HepG2 (cell line): ENCODE data around the gene NTMT1. TPM values are rescaled to one million over a fixed set of nuclear protein-coding genes. Genes with fewer than 3 reads are reported as not detected.

Experiments used
- AHR ChIP-seq: IDR thresholded peaks from 2 replicates; pipeline ENCODE4 v1.6.1; 2018; ENCODE audit warnings: missing genetic modification reagents, missing compliant biosample characterization
- MAFG ChIP-seq: sonication (generic); formaldehyde crosslinking; IDR thresholded peaks from 2 replicates; pipeline ENCODE4 v1.5.1; 2020; ENCODE audit warnings: mild to moderate bottlenecking, missing genetic modification reagents
- REXO4 ChIP-seq: sonication (generic); formaldehyde crosslinking; IDR thresholded peaks from 2 replicates; pipeline ENCODE4 v1.8.0; 2022; ENCODE audit warnings: missing genetic modification reagents, mild to moderate bottlenecking, borderline replicate concordance
- SALL1 ChIP-seq: sonication (generic); formaldehyde crosslinking; IDR thresholded peaks from 2 replicates; pipeline ENCODE4 v1.8.0; 2022; ENCODE audit warnings: mild to moderate bottlenecking, missing genetic modification reagents
- ZNF124 ChIP-seq: sonication (generic); formaldehyde crosslinking; IDR thresholded peaks from 2 replicates; pipeline ENCODE4 v1.4.0; 2020; ENCODE audit warnings: missing genetic modification reagents
- ZNF33A ChIP-seq: sonication (generic); formaldehyde crosslinking; IDR thresholded peaks from 2 replicates; pipeline ENCODE4 v1.5.1; 2020; ENCODE audit warnings: missing genetic modification reagents, mild to moderate bottlenecking, moderate library complexity, borderline replicate concordance
- ZNF556 ChIP-seq: sonication (generic); formaldehyde crosslinking; IDR thresholded peaks from 2 replicates; pipeline ENCODE4 v1.4.0; 2020; ENCODE audit warnings: mild to moderate bottlenecking, missing genetic modification reagents, borderline replicate concordance
- ZSCAN12 ChIP-seq: sonication (generic); formaldehyde crosslinking; IDR thresholded peaks from 2 replicates; pipeline ENCODE4 v1.9.0; 2021; ENCODE audit warnings: mild to moderate bottlenecking, missing genetic modification reagents
- polyA plus RNA-seq, 8 experiments: library from polyadenylated mRNA; depleted of rRNA in 3 of 8; stranded (reverse) in 7 of 8; unstranded in 1 of 8; fragments of >200 nt; fragmentation: Illumina TruSeq in 4 of 8; extraction: Trizol in 4 of 8; gene quantifications; 2 replicates each; pipeline versions ENCODE4 v1.2.1 to v1.2.3, GENCODE V29; 2011 to 2016; ENCODE audit warnings: low read depth in 4 of 8, missing spikeins in 1 of 8, mixed read lengths in 1 of 8; ENCODE audit not compliant: insufficient read depth in 1 of 8
- total RNA-seq, 5 experiments: library from RNA; depleted of rRNA; stranded (reverse); fragments of >200 nt; fragmentation: Illumina TruSeq; extraction: Trizol; gene quantifications; 2 replicates each; pipeline ENCODE4 v1.2.3, GENCODE V29; 2016; ENCODE audit warnings: low read depth in 1 of 5
- TF ChIP-seq, protein P1 (sequence below), 2 experiments: fragments of 450-650 bp in 1 of 2; sonication (generic) in 1 of 2; formaldehyde crosslinking in 1 of 2; IDR thresholded peaks; 2 replicates each; pipeline versions ENCODE4 v1.6.1 to v1.8.0; 2016 to 2022; ENCODE audit warnings: antibody characterized with exemption in 1 of 2, mild to moderate bottlenecking in 1 of 2, missing genetic modification reagents in 1 of 2
- TF ChIP-seq, protein P2 (sequence below): sonication (generic); formaldehyde crosslinking; IDR thresholded peaks from 2 replicates; pipeline ENCODE4 v1.9.0; 2021; ENCODE audit warnings: missing genetic modification reagents, borderline replicate concordance
- TF ChIP-seq, protein P3 (sequence below): sonication (generic); formaldehyde crosslinking; IDR thresholded peaks from 2 replicates; pipeline ENCODE4 v1.4.0; 2020; ENCODE audit warnings: missing genetic modification reagents

NTMT1 gene
- total and polyA plus RNA-seq, 2 of the 13 experiments (the other 11 are each of a cell fraction or from before 2014, with no cell fraction given) = 49.1 to 53.8 TPM

DNA sequence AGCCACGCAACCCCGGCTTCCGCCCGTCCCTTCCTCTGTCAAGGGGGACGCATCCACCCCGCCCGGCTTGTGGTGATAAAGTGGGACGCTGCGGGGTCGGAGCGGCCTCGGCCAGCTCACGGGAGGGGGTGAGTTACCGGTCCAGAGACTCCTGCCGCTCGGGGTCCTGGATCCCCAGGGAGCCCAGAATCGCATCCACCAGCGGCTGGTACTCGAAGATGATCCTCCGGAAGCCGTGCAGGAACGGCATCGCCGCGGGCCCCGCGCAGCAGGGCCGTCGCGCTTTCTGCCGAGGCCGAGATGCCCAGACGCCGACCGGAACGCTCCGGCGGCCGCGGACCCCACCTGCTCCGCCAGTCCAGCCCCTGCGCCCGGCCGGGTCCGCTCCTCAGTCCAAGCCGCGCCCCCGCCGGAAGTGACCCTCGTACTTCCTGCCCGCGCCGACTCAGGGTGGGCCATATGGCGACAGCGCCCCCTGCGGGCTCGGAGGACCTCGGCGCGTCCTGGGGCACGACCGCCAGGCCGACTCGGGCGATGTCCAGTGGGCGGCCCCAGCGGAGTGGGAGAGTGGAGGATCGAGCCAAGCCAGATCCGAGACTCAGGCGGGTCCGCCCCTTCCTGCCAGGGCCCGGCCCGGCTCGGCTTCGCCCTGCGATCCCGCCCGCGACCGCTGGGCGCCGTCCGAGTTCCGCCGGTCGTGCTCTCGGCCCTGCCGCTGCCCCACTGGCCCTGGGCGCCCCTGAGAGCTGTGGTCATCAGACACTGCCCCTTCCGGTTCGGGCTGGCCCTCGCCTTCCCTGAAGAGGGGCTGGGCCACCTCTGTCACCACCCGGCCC lies 16.0 kb downstream of the NTMT1 start, which contains the start of gene ASB6 (continued):
- TF ChIP-seq AHR (CRISPR knock-in tag) (peak; percentile 41; the same call in 1 of the 2 replicates), ZNF124 (CRISPR knock-in tag) (no peak; the same call in 1 of the 2 replicates), ZNF33A (CRISPR knock-in tag) (no peak), MAFG (CRISPR knock-in tag) (no peak), ZSCAN12 (CRISPR knock-in tag) (0 out of 2 replicates have a peak, but pooled peaks have one; percentile 50), REXO4 (CRISPR knock-in tag) (no peak), ZNF556 (CRISPR knock-in tag) (peak; percentile 97; the same call in 1 of the 2 replicates), SALL1 (CRISPR knock-in tag) (peak; percentile 87; the same call in 1 of the 2 replicates)
- TF ChIP-seq, protein P1, sequence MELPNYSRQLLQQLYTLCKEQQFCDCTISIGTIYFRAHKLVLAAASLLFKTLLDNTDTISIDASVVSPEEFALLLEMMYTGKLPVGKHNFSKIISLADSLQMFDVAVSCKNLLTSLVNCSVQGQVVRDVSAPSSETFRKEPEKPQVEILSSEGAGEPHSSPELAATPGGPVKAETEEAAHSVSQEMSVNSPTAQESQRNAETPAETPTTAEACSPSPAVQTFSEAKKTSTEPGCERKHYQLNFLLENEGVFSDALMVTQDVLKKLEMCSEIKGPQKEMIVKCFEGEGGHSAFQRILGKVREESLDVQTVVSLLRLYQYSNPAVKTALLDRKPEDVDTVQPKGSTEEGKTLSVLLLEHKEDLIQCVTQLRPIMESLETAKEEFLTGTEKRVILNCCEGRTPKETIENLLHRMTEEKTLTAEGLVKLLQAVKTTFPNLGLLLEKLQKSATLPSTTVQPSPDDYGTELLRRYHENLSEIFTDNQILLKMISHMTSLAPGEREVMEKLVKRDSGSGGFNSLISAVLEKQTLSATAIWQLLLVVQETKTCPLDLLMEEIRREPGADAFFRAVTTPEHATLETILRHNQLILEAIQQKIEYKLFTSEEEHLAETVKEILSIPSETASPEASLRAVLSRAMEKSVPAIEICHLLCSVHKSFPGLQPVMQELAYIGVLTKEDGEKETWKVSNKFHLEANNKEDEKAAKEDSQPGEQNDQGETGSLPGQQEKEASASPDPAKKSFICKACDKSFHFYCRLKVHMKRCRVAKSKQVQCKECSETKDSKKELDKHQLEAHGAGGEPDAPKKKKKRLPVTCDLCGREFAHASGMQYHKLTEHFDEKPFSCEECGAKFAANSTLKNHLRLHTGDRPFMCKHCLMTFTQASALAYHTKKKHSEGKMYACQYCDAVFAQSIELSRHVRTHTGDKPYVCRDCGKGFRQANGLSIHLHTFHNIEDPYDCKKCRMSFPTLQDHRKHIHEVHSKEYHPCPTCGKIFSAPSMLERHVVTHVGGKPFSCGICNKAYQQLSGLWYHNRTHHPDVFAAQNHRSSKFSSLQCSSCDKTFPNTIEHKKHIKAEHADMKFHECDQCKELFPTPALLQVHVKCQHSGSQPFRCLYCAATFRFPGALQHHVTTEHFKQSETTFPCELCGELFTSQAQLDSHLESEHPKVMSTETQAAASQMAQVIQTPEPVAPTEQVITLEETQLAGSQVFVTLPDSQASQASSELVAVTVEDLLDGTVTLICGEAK (IDR thresholded peaks at IDR 0.05) = peak; percentile 73
- TF ChIP-seq, protein P1 (CRISPR knock-in tag; IDR thresholded peaks at IDR 0.05) = peak; percentile 85; the same call in 1 of the 2 replicates
- TF ChIP-seq, protein P2, sequence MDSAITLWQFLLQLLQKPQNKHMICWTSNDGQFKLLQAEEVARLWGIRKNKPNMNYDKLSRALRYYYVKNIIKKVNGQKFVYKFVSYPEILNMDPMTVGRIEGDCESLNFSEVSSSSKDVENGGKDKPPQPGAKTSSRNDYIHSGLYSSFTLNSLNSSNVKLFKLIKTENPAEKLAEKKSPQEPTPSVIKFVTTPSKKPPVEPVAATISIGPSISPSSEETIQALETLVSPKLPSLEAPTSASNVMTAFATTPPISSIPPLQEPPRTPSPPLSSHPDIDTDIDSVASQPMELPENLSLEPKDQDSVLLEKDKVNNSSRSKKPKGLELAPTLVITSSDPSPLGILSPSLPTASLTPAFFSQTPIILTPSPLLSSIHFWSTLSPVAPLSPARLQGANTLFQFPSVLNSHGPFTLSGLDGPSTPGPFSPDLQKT (CRISPR knock-in tag) = no peak
- TF ChIP-seq, protein P3, sequence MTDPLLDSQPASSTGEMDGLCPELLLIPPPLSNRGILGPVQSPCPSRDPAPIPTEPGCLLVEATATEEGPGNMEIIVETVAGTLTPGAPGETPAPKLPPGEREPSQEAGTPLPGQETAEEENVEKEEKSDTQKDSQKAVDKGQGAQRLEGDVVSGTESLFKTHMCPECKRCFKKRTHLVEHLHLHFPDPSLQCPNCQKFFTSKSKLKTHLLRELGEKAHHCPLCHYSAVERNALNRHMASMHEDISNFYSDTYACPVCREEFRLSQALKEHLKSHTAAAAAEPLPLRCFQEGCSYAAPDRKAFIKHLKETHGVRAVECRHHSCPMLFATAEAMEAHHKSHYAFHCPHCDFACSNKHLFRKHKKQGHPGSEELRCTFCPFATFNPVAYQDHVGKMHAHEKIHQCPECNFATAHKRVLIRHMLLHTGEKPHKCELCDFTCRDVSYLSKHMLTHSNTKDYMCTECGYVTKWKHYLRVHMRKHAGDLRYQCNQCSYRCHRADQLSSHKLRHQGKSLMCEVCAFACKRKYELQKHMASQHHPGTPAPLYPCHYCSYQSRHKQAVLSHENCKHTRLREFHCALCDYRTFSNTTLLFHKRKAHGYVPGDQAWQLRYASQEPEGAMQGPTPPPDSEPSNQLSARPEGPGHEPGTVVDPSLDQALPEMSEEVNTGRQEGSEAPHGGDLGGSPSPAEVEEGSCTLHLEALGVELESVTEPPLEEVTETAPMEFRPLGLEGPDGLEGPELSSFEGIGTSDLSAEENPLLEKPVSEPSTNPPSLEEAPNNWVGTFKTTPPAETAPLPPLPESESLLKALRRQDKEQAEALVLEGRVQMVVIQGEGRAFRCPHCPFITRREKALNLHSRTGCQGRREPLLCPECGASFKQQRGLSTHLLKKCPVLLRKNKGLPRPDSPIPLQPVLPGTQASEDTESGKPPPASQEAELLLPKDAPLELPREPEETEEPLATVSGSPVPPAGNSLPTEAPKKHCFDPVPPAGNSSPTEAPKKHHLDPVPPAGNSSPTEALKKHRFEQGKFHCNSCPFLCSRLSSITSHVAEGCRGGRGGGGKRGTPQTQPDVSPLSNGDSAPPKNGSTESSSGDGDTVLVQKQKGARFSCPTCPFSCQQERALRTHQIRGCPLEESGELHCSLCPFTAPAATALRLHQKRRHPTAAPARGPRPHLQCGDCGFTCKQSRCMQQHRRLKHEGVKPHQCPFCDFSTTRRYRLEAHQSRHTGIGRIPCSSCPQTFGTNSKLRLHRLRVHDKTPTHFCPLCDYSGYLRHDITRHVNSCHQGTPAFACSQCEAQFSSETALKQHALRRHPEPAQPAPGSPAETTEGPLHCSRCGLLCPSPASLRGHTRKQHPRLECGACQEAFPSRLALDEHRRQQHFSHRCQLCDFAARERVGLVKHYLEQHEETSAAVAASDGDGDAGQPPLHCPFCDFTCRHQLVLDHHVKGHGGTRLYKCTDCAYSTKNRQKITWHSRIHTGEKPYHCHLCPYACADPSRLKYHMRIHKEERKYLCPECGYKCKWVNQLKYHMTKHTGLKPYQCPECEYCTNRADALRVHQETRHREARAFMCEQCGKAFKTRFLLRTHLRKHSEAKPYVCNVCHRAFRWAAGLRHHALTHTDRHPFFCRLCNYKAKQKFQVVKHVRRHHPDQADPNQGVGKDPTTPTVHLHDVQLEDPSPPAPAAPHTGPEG (CRISPR knock-in tag) = peak; percentile 63; the same call in 1 of the 2 replicates
